LHCN-M2 (cell line): ENCODE data around the gene CMTM4. TPM values are rescaled to one million over a fixed set of nuclear protein-coding genes. Genes with fewer than 3 reads are reported as not detected.

Source experiments
- DNase-seq: peaks from one replicate; pipeline ENCODE4 v3.0.0-alpha.2; 2012; ENCODE audit warnings: low read depth
- total RNA-seq: library from RNA; depleted of rRNA; stranded (reverse); fragments of >200 nt; gene quantifications from 2 replicates; pipeline ENCODE4 v1.2.3, GENCODE V29; 2014

Gene CMTM4
- total RNA-seq, 1 experiment from 2014 or later: 16.4 TPM

- no peak for DNase-seq
Observed at GRCh38 chr16:66676599-66676998, 19.9 kb downstream of the CMTM4 start.

GRCh38 chr16:66673691-66674090 is 22.9 kb downstream of the CMTM4 start:
- DNase-seq: no peak

- no peak for DNase-seq
Observed at GRCh38 chr16:66670691-66671388, 25.7 kb downstream of the CMTM4 start.

- no peak for DNase-seq
Observed at GRCh38 chr16:66668777-66669444, 27.6 kb downstream of the CMTM4 start.

- no peak for DNase-seq
Observed at GRCh38 chr16:66667944-66668343, 28.6 kb downstream of the CMTM4 start.

- DNase-seq: peak; percentile 41
Observed at GRCh38 chr16:66662445-66663194, 33.9 kb downstream of the CMTM4 start.

GRCh38 chr16:66661671-66662346 is 34.7 kb downstream of the CMTM4 start:
- DNase-seq: peak; percentile 42

- no peak for DNase-seq
Observed at GRCh38 chr16:66661210-66661560, 35.4 kb downstream of the CMTM4 start.

GRCh38 chr16:66660422-66661209 is 35.9 kb downstream of the CMTM4 start:
- DNase-seq: peak; percentile 90

- DNase-seq: no peak
Observed at GRCh38 chr16:66658860-66659190, 37.7 kb downstream of the CMTM4 start.

- no peak for DNase-seq
Observed at GRCh38 chr16:66658143-66658859, 38.2 kb downstream of the CMTM4 start.

- peak; percentile 74 for DNase-seq
Observed at GRCh38 chr16:66656547-66656946, 40.0 kb downstream of the CMTM4 start.

GRCh38 chr16:66653581-66654350 is 42.8 kb downstream of the CMTM4 start:
- DNase-seq: no peak

GRCh38 chr16:66652661-66653360 is 43.7 kb downstream of the CMTM4 start:
- peak; percentile 59 for DNase-seq

GRCh38 chr16:66651965-66652364 is 44.6 kb downstream of the CMTM4 start:
- DNase-seq: no peak

- no peak for DNase-seq
Observed at GRCh38 chr16:66651474-66651765, 45.1 kb downstream of the CMTM4 start.

GRCh38 chr16:66650707-66651473 is 45.7 kb downstream of the CMTM4 start:
- peak; percentile 80 for DNase-seq

GRCh38 chr16:66649636-66650205 is 46.8 kb downstream of the CMTM4 start:
- no peak for DNase-seq
